Measurements from ENCODE around the gene ZNF385C. TPM values are rescaled to one million over a fixed set of nuclear protein-coding genes. Genes with fewer than 3 reads are reported as not detected.
A peak's percentile ranks its signal among the peaks of the same experiment; 100 is the strongest.

Gene ZNF385C
- total and polyA plus RNA-seq, 2 of the 13 experiments (the other 11 are each of a cell fraction or from before 2014, with no cell fraction given): 2.3 to 6.1 TPM

GRCh38 chr17:42002792-42003301 lies 95.4 kb downstream of the ZNF385C start (continued):
- TF ChIP-seq, protein P1, sequence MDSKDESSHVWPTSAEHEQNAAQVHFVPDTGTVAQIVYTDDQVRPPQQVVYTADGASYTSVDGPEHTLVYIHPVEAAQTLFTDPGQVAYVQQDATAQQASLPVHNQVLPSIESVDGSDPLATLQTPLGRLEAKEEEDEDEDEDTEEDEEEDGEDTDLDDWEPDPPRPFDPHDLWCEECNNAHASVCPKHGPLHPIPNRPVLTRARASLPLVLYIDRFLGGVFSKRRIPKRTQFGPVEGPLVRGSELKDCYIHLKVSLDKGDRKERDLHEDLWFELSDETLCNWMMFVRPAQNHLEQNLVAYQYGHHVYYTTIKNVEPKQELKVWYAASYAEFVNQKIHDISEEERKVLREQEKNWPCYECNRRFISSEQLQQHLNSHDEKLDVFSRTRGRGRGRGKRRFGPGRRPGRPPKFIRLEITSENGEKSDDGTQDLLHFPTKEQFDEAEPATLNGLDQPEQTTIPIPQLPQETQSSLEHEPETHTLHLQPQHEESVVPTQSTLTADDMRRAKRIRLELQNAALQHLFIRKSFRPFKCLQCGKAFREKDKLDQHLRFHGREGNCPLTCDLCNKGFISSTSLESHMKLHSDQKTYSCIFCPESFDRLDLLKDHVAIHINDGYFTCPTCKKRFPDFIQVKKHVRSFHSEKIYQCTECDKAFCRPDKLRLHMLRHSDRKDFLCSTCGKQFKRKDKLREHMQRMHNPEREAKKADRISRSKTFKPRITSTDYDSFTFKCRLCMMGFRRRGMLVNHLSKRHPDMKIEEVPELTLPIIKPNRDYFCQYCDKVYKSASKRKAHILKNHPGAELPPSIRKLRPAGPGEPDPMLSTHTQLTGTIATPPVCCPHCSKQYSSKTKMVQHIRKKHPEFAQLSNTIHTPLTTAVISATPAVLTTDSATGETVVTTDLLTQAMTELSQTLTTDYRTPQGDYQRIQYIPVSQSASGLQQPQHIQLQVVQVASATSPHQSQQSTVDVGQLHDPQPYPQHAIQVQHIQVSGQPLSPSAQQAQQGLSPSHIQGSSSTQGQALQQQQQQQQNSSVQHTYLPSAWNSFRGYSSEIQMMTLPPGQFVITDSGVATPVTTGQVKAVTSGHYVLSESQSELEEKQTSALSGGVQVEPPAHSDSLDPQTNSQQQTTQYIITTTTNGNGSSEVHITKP (CRISPR knock-in tag; IDR thresholded peaks at IDR 0.05; ENCODE audit: low read depth): no peak
- TF ChIP-seq PHF20 (CRISPR knock-in tag; IDR thresholded peaks at IDR 0.05): no peak
- no peak; the same call in 1 of the 2 replicates for TF ChIP-seq MED1 (CRISPR knock-in tag; IDR thresholded peaks at IDR 0.05)
- no peak for TF ChIP-seq RAD51 (IDR thresholded peaks at IDR 0.05; ENCODE audit: borderline replicate concordance)
- TF ChIP-seq, protein P2, sequence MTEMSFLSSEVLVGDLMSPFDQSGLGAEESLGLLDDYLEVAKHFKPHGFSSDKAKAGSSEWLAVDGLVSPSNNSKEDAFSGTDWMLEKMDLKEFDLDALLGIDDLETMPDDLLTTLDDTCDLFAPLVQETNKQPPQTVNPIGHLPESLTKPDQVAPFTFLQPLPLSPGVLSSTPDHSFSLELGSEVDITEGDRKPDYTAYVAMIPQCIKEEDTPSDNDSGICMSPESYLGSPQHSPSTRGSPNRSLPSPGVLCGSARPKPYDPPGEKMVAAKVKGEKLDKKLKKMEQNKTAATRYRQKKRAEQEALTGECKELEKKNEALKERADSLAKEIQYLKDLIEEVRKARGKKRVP (CRISPR knock-in tag; IDR thresholded peaks at IDR 0.05): 0 out of 4 replicates have a peak, but pooled peaks of 1 of the 2 experiments have one; percentile 6
- TF ChIP-seq ZNF616 (CRISPR knock-in tag; IDR thresholded peaks at IDR 0.05; ENCODE audit: low read depth): no peak
- TF ChIP-seq, protein P3, sequence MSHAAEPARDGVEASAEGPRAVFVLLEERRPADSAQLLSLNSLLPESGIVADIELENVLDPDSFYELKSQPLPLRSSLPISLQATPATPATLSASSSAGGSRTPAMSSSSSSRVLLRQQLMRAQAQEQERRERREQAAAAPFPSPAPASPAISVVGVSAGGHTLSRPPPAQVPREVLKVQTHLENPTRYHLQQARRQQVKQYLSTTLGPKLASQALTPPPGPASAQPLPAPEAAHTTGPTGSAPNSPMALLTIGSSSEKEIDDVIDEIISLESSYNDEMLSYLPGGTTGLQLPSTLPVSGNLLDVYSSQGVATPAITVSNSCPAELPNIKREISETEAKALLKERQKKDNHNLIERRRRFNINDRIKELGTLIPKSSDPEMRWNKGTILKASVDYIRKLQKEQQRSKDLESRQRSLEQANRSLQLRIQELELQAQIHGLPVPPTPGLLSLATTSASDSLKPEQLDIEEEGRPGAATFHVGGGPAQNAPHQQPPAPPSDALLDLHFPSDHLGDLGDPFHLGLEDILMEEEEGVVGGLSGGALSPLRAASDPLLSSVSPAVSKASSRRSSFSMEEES (CRISPR knock-in tag; IDR thresholded peaks at IDR 0.05): no peak
- no peak for TF ChIP-seq NKX3-1 (CRISPR knock-in tag; IDR thresholded peaks at IDR 0.05)
- TF ChIP-seq NR3C1 (CRISPR knock-in tag; IDR thresholded peaks at IDR 0.05): no peak
- TF ChIP-seq, protein P4, sequence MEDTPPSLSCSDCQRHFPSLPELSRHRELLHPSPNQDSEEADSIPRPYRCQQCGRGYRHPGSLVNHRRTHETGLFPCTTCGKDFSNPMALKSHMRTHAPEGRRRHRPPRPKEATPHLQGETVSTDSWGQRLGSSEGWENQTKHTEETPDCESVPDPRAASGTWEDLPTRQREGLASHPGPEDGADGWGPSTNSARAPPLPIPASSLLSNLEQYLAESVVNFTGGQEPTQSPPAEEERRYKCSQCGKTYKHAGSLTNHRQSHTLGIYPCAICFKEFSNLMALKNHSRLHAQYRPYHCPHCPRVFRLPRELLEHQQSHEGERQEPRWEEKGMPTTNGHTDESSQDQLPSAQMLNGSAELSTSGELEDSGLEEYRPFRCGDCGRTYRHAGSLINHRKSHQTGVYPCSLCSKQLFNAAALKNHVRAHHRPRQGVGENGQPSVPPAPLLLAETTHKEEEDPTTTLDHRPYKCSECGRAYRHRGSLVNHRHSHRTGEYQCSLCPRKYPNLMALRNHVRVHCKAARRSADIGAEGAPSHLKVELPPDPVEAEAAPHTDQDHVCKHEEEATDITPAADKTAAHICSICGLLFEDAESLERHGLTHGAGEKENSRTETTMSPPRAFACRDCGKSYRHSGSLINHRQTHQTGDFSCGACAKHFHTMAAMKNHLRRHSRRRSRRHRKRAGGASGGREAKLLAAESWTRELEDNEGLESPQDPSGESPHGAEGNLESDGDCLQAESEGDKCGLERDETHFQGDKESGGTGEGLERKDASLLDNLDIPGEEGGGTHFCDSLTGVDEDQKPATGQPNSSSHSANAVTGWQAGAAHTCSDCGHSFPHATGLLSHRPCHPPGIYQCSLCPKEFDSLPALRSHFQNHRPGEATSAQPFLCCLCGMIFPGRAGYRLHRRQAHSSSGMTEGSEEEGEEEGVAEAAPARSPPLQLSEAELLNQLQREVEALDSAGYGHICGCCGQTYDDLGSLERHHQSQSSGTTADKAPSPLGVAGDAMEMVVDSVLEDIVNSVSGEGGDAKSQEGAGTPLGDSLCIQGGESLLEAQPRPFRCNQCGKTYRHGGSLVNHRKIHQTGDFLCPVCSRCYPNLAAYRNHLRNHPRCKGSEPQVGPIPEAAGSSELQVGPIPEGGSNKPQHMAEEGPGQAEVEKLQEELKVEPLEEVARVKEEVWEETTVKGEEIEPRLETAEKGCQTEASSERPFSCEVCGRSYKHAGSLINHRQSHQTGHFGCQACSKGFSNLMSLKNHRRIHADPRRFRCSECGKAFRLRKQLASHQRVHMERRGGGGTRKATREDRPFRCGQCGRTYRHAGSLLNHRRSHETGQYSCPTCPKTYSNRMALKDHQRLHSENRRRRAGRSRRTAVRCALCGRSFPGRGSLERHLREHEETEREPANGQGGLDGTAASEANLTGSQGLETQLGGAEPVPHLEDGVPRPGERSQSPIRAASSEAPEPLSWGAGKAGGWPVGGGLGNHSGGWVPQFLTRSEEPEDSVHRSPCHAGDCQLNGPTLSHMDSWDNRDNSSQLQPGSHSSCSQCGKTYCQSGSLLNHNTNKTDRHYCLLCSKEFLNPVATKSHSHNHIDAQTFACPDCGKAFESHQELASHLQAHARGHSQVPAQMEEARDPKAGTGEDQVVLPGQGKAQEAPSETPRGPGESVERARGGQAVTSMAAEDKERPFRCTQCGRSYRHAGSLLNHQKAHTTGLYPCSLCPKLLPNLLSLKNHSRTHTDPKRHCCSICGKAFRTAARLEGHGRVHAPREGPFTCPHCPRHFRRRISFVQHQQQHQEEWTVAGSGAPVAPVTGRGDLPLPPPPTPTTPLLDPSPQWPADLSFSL (CRISPR knock-in tag; IDR thresholded peaks at IDR 0.05): peak; percentile 81
- TF ChIP-seq ZMAT5 (CRISPR knock-in tag; IDR thresholded peaks at IDR 0.05; ENCODE audit: borderline replicate concordance, low read depth): no peak
- TF ChIP-seq, protein P5, sequence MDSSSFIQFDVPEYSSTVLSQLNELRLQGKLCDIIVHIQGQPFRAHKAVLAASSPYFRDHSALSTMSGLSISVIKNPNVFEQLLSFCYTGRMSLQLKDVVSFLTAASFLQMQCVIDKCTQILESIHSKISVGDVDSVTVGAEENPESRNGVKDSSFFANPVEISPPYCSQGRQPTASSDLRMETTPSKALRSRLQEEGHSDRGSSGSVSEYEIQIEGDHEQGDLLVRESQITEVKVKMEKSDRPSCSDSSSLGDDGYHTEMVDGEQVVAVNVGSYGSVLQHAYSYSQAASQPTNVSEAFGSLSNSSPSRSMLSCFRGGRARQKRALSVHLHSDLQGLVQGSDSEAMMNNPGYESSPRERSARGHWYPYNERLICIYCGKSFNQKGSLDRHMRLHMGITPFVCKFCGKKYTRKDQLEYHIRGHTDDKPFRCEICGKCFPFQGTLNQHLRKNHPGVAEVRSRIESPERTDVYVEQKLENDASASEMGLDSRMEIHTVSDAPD (CRISPR knock-in tag; IDR thresholded peaks at IDR 0.05): peak; percentile 57; the same call in 1 of the 2 replicates
- no peak for TF ChIP-seq XRCC5 (optimal IDR thresholded peaks at IDR 0.05; ENCODE audit: low read length)
- TF ChIP-seq SOX13 (IDR thresholded peaks at IDR 0.05): no peak
- TF ChIP-seq SOX13 (CRISPR knock-in tag; conservative IDR thresholded peaks at IDR 0.05 in 1 of 2, IDR thresholded peaks at IDR 0.05 in 1 of 2): peak in 1 of 2 experiments; percentile 74; a peak in 2 of 4 replicates
